Activated T-cell treated with anti-CD3 and anti-CD28 coated beads for 1 hour (primary cell): ENCODE data around the gene CITED2.
"Not testable (repeated sequence)": the region's sequence is repeated elsewhere in the genome, so short reads cannot be mapped to it uniquely, and the experiment has no call there.

Experiments used
- DNase-seq: peaks from one replicate; pipeline ENCODE4 v3.0.0-alpha.2; 2020; ENCODE audit warnings: low read depth

CITED2 gene

DNA sequence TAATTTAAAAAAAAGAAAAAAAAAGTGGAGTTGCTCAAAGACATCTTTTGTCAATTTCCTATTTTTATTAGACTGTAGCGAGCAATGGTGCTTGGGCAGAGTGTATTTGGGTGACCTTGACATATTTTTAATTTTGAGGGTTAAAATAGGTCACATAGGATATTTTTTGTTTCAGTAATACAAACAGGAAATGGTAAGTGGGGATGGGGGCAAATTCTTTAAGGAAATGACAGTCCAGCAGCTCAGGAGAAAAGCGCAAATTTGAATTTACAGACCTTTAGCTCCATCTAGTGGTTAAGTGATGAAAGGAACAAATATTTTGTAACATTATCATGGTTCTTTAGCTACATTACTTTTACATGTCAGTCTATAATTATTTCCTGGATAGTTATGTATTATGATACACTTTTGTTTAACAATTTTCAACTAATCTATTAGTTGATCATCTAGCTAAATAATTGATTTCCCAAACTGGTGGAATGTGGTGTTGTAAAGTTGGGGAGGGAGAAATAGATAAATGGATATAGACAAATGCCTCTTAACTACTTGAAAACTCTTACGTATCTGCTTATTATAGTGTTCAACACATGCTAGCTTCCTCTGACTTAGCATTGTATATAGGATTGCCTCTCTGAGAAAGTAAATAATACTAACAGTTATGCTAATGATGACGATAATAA is 10.0 kb downstream of the CITED2 start:
- DNase-seq: no peak

DNA sequence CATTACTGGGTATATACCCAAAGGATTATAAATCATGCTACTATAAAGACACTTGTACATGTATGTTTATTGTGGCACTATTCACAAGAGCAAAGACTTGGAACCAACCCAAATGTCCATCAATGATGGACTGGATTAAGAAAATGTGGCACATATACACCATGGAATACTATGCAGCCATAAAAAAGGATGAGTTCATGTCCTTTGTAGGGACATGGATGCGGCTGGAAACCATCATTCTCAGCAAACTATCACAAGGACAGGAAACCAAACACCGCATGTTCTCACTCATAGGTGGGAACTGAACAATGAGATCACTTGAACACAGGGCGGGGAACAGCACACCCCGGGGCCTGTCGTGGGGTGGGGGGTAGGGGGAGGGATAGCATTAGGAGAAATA is 10.7 kb downstream of the CITED2 start:
- DNase-seq: not testable (repeated sequence)

DNA sequence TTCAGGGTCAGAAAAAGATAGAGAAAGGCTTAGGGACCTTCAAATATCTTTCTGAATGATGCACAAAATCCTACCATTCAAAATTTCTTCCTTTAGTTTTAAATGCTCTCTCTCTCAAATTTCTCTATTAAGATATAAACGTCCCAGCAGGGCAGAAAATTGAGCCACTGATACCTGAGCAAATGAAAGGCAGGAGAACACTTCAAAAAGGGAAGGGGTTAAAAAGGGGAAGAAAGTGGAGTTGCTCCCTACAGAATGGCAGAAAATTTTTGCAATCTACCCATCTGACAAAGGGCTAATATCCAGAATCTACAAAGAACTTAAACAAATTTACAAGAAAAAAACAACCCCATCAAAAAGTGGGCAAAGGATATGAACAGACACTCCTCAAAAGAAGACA is 11.3 kb downstream of the CITED2 start:
- DNase-seq: not testable (repeated sequence)

DNA sequence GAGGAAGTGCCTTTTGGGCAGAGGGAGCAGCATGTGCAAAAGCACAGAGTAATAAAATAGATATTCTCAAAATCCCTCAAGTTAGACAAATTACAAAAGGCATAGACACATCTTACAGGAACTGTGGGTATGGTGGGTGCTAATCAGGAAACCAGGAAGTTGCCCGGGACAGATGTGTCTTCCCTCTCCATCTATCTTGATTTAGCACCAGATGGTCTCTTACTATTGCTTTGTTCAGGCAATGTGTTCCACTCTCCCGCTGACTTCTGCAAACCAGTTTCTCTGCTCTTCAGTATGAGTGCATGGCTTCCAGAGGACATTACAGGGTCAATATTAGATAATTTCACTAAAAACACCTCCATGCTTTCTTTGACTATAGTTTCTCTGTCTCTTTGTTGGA is 13.2 kb downstream of the CITED2 start:
- DNase-seq: no peak

DNA sequence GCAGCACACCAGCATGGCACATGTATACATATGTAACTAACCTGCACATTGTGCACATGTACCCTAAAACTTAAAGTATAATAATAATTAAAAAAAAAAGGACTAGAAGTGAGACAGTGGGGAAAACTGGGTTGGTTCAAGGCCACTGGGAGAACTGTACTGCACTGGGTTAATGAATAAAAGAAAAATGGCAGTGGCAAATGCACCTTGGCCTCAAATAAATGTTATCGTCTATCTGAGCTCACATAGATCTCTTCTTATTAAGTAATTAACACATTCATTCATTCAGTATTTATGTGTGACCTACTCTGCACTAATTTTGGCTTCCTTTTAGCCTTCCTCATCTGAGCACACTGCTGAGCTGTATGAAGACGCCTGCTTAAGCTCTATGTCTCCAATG is 17.5 kb downstream of the CITED2 start:
- DNase-seq: no peak

DNA sequence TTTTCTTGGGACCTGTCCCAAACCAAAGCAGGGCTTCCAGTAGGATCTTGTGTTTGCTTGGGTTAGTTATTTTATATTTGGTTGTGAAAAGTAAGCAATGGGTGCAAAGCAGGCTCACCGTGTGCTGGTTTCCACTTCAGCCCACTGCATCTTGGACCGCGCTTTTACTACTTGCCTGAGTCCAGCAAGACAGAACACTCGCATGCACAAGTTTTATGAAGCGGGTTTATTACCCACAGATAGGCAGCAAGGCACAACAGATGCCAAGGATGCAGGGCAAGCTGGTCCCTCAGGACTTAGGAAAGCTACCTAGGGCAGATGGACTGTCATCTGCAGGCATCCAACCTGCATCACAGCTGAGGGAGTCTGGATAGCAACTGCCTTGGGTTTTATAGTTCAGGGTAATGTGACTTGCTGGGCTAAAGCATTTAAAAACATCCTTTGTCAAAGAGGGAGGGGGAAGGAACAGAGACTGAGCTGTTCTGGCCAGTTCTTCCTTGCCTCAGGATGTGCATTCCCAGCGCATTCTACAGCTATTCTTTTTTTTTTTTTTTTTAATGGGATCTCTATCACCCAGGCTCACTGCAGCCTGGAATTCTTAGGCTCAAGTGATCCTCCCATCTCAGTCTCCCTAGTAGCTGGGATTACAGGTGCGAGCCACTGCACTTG is 18.5 kb downstream of the CITED2 start:
- no peak for DNase-seq

DNA sequence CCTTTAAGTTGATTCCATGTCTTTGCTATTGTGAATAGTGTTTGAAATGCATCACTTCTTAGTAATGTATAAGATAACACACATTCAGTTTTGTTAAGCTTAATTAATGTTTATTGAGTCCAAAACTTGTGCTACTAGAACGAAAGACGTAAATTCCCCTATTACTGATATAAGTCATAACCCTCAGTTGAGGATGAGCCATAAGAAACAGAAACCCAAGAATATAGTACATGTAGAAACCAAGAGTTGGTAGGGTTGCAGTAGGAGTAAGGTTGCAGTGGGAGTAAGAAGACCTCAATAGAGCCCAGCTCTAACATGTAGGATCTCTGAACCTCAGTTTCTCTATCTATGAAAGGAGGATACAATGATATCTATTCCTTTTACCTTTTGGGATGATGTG is 19.3 kb downstream of the CITED2 start:
- no peak for DNase-seq

DNA sequence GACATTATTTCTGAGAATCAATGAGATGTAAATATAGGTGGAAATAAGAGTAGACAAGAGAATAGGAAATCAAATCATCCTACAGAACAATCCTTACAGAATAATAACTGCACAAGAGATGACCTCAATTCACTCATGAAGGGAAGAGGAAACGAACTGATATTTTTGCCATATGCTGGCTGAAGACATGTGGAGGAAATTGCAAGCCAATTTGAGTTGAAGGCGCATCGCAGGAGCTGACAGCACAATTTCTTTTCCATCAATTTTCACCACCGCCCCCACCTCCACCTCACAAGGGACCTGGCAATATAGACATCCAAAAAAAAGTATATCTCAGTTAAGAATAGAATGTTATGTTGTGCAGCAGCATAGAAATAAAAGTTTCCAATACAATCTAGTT is 20.3 kb downstream of the CITED2 start:
- no peak for DNase-seq

DNA sequence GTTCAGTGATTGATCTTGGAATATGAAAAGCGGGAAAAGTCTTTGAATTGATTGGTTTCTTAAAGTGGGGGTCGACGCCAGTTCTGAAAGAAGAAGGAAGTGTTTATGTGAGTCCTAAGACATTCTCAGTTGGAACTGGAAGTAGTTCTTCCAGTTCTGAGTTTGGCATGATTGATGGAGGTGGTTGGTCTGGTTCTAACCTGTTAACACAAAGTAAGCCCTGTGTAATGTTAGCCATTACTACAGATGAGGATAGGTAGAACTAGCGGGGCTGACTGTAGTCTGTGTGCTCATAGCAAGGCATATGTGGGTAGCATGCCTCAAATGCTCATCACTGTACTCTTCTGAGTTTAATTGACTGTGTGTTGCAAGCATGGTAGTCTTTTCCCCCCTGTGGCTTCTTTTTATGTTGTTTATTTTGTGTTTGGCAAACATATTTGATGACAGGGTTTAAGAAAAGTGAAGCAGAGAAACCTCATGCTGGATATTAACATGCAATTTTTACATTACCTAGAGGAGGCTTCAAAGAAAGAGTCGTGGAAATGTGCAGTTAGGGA is 24.9 kb downstream of the CITED2 start:
- no peak for DNase-seq

DNA sequence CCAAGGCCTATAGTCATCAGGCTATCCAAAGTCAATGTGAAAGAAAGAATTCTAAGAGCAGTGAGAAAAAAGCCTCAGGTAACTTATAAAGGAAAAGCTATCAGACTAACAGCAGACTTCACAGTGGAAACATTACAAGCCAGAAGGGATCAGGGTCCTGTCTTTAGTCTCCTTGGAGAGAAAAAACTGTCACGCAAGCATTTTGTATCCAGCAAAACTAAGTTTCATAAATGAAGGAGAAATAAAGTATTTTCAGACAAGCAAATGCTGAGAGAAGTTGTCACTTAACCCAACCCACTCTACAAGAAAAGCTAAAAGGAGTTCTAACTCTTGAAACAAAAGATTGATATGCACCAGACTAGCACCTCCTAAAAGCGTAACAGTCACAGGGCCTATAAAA is 28.1 kb downstream of the CITED2 start:
- no peak for DNase-seq

DNA sequence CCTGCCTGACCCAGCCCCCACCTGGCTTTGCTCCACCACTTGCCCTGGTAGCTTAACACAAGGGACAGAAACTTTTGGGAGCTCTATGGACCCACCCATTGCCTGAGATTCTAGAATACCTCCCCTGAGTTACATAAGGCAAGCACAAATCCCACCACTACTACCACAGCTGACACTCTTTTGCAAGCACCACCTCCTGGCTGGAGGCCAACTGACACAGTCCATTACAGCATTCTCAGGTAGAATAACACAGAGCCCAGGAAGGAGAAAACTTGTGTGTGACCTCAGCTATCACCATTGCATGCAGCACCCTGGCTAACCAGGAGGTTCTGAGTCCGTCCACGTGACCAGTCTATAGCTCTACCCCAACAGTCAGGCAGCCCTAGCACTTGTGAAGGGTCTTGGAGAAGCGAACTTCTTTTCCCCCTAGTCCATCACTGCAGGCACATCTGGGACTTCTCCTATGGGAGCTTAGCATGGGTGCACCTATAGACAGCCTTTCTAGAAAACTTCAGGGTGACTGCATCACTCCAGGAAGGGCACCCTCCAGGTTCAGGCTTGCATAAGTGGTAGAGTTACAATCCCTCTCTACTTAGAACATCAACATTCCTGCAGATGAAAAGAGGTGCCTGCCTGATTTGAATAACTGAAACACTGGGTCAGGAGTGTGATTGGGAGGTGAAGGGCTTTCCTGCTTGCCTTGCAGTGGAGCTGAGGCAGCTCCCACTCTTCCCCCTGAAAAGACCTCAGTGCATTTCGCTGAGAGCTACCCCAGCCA is 30.1 kb downstream of the CITED2 start:
- no peak for DNase-seq

DNA sequence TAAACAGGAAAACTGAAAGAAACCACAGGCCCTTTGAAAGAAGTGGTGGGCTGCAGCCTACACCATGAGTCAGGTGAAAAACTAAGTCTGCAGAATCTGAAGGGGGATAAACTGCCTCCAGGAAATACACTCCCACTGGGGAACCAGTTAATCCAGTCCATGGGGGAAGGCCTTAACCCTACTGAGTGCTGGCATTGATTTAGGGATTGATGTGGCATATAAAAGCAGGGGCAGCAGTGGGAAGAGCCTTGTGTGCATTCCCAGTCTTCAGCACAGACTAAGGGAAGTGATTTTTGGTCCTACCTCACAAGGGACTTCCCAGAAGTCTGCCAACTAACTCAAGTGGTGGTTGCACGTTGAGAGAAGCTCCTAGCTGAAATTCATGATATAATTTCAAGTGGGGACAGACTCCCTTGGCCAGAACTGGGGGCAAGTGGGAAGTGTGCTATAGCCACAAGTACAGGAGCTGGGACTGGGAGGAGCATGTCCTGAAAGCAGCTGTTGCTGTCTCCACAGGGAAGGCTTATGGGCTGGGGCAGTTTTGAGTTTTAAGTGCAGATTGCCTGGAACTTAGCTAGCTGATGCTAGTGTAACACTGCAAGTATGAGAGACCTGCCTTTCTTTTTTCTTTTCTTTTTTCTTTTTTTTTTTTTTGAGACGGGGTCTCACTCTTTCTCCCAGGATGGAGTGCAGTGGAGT is 31.2 kb downstream of the CITED2 start:
- no peak for DNase-seq

DNA sequence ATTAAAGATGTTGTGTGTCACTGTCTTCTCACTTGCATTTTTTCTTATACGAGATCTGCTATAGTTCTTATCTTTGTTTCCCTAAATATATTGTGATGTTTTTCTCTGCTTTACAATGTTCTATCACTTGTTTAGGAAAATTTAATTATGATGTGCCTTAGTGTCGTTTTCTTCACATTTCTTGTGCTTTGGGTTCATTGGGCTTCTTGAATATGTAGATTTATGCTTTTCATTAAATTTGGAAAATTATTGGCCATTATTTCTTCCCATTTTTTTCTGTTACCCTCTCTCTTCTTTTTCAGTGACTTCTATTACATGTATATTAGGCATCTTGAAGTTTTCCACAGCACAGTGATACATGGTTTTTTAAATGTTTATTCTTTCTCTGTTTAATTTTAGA is 33.4 kb downstream of the CITED2 start:
- DNase-seq: no peak

DNA sequence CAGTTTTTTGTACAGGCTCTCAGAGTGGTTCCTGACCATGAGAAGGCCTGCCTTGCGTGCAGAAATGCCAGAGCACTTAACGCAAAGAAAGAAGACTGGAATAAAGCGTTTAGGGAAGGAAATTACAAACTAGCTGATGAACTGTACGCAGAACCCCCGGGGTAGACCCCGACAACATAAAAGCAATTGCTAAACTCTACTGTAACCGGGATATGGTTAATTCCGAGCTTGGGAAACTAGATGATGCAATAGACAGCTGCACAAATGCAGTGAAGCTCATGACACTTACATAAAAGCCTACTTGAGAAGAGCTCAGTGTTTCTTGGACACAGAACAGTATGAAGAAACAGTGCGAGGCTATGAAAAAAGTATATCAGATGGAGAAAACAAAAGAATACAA is 35.7 kb downstream of the CITED2 start:
- DNase-seq: no peak

DNA sequence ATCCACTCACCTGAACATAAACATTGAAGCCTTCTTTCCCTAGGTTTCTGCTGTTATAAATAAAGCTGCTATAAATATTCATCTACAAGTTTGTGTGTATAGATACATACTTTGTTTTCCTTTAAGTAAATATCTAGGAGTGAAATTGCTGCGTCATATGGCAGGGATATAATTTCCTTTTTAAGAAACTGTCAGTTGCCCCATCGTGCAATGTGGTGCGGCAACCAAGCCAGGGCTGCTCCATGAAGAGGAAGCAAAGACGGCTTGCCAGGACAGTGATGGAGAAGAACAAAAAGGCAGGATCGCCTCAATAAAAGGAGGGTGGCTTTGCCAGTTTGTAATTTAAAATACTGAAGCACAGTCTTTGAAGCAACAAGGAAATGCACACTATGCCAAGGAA is 36.6 kb downstream of the CITED2 start:
- no peak for DNase-seq

DNA sequence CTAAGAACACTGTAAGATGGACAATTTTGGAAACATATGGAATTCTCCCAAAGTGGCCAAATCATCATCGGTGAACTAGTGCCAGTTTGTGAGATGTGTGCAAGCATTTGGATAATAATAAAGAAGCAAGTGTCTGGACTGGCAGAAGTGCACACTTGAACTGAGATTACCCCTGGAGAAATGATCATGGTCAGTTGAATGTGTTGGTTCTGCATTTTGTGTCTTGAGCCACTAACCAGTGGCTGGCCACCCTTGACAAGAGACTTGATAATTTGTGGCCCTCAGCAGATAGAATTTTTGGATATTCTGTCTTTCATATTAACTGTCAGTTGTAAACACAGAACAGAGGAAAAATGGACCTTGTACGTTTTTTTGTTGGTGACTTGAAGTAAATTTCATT is 37.4 kb downstream of the CITED2 start:
- DNase-seq: no peak

DNA sequence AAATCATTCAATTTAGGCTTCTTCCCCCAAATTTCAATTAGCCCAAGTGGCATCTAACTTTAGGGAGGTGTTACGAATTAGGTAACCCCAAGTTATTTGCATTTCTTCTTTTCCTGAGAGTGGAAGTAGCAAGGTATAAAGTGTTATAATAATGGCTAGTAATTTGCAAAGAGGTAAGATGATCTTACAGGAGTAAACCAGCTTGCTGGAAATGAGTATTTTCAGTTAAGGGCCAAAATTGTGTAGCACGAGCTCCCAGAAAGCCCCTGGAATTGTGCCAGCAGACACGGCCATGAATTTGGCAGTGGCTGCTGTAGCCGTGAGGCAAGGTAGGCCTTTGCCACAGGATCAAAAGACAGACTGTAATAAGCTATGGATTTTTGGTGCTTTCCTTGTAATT is 38.0 kb downstream of the CITED2 start:
- no peak for DNase-seq

DNA sequence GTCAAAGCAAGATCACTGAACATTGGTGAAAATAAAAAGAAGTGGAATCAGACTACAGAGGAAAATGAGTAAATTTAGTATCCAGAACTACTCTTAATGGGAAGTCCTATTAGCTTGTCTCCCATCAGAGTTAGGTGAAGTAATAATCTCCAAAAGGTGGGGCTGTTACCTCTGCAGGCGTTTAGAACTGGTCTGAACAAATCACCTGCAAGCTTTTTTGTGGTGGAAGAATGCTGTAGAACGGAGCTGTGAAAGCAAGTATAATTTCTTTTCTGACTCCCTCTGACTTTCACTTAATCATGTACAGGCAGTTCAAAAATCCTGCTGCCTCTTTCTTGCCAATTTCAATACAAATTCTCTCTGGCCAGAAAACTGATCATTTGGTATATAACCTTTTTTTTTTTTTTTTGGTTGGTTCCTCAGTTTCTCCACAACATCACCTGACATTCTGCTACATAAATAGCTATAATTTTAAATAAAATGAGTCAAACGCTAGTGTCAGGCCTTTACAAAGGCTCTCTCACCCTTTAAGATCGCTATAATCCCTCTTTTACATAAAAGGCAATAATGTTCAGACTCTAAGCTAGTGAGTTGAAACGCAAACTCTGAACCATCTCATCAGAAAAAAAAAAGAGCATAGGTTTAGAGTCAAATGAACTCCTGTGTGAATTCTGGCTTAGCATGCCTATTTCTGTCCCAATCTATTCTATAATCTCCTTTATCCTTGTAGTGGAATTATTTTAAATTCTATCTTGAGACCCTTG is 38.8 kb downstream of the CITED2 start:
- no peak for DNase-seq

DNA sequence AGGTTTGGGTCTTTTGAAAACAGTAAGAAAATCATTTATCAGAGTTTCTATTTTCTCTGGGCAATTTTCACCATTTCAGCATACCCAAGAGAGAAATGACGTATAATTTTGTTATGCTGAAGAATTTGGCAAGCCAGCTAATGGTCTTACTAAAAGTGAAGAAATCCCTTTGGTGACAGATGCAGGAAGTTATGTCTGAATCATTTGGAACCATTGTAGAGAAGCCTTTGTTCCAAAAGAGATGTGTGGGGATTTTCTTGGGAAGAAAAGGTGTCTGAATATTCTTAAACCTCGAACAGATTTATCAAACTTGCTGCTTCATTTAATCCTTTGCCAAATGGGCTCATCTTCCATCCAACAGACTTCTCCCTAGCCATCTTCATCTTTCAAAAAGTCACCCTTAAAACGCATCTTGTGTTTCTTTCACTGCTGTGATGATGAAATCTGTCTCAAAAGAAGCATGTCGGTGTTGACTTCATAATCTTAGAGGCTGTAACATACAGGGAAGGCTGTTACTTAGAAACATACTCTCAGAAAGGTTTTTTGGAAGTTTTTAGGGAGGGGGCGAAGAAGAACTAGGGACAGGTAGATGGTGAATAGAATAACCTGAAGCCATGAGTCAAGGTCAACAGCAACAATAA is 39.5 kb downstream of the CITED2 start:
- no peak for DNase-seq

DNA sequence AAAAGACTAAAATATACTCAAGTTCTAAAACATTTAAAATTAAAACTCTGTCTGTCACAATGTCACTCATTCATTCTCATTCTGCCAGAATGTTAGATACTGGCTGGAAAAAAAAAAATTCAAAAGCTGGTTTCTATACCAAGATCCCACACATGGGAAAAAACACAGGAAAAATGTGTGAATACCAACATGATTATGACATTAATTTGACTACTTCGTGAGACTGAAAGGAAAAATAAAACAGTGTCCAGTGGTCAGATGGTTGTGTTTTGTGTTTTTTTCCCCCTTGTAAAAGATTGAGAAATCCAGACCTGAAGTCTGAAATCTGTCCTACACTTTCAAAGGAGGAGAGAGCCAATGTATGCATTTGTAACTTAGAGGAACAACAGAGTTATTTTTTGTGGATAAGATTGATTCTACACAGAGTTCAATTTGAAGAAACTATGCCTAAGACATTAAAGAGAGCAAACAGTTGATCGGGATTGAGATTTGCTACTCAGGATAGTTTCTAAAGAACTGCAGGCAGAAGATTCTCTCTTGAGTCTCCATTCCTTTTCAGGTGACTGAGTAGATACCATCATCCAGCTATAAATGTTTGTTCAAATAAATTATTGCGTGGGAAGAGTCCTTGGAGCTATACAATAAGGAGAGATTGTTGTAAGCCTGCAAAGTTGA is 43.5 kb downstream of the CITED2 start:
- DNase-seq: no peak

DNA sequence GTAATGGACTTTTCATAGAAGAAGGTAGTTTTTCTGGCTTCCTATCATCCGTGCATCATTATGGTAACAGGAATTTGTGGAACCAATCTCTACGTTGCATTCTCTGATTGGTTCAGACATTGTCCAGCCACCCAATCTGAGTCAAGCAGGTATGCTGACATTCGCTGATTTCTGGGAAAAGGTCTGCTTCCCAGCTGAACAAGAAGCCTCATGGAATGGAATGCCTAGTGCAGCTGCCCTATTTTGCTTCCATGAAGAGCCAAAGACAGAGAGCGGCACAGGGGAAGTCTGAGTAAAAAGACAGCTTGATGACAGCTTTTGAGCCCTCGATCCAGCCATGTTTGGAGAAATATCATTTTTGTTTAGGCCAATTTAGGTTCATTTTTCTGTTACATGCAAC is 44.1 kb downstream of the CITED2 start:
- DNase-seq: no peak
